Lower leg skin (tissue), 4 donors: ENCODE data around the gene BCAS4. TPM values are rescaled to one million over a fixed set of nuclear protein-coding genes. Genes with fewer than 3 reads are reported as not detected.
"Not testable (repeated sequence)": the region's sequence is repeated elsewhere in the genome, so short reads cannot be mapped to it uniquely, and the experiment has no call there.

ENCODE experiments used
- DNase-seq, 2 donors: peaks; one replicate each; pipeline ENCODE4 v3.0.0-alpha.2; 2019; ENCODE audit warnings: low spot score in 2 of 2
- H3K4me3 ChIP-seq: fragments of 200-600 bp; sonication (generic); 2 replicates; pipeline ENCODE4 v1.5.1; 2017; ENCODE audit warnings: mild to moderate bottlenecking, low read depth; ENCODE audit not compliant: poor library complexity, severe bottlenecking
- CTCF ChIP-seq, 3 donors: fragments of 450-650 bp; IDR thresholded peaks; one replicate each; pipeline ENCODE4 v1.5.1; 2016; ENCODE audit warnings: antibody characterized with exemption in 3 of 3, mild to moderate bottlenecking in 3 of 3, moderate library complexity in 2 of 3
- POLR2A ChIP-seq, 2 donors: fragments of 450-650 bp; IDR thresholded peaks; one replicate each; pipeline ENCODE4 v1.6.1; 2016 to 2017; ENCODE audit warnings: antibody characterized with exemption in 2 of 2, mild to moderate bottlenecking in 1 of 2, moderate library complexity in 1 of 2
- WGBS, 2 donors: methylation state at CpG; one replicate each; pipeline ENCODE4 v1.1.5; 2018; 5-methylcytosine and 5-hydroxymethylcytosine counted together
- intact Hi-C: fragments of 100-400 bp; cut with DNase I; formaldehyde crosslinking; loops from one replicate; pipeline ENCODE4 v1.15.0; 2023; ENCODE audit warnings: low total_unique reads
- total RNA-seq, 4 donors: library from RNA; depleted of rRNA; stranded (reverse); fragments of >200 nt; gene quantifications; one replicate each; pipeline ENCODE4 v1.1.0, GENCODE V29; 2016

BCAS4 gene
- total RNA-seq, 4 donors from 2014 or later, result 1.3 to 7.7 (median 3.5) TPM

- peak in 1 of 2 donors; percentile 79 for DNase-seq
- no peak for TF ChIP-seq CTCF (IDR thresholded peaks at IDR 0.05)
- no peak for TF ChIP-seq POLR2A (IDR thresholded peaks at IDR 0.05)
- intact Hi-C loops, result no loop called here
- H3K4me3 ChIP-seq, result no peak overlapping the region
- 62 to 64% methylated on average over 5 of the region's 5 CpGs for WGBS, 2 donors
These were observed 22.3 kb upstream of the BCAS4 start for GRCh38 chr20:50772420-50773185.

GRCh38 chr20:50774515-50774914, 20.3 kb upstream of the BCAS4 start:
- TF ChIP-seq CTCF (IDR thresholded peaks at IDR 0.05) (no peak), POLR2A (IDR thresholded peaks at IDR 0.05) (no peak)
- no peak overlapping the region for H3K4me3 ChIP-seq
- DNase-seq, result peak in 1 of 2 donors; percentile 10
- 73 to 83% methylated on average over 3 of the region's 3 CpGs for WGBS, 2 donors
- intact Hi-C loops, result no loop called here

- peak in 1 of 2 donors; percentile 31 for DNase-seq
- WGBS, 2 donors, result 73% methylated on average over 8 of the region's 8 CpGs
- no peak for TF ChIP-seq POLR2A (IDR thresholded peaks at IDR 0.05)
- TF ChIP-seq CTCF (IDR thresholded peaks at IDR 0.05), result no peak
- H3K4me3 ChIP-seq, result no peak overlapping the region
- intact Hi-C loops, result no loop called here
These were observed 18.6 kb upstream of the BCAS4 start for GRCh38 chr20:50776122-50776817.

GRCh38 chr20:50777373-50777772, 17.5 kb upstream of the BCAS4 start:
- WGBS, 2 donors, result 61 to 71% methylated on average over 2 of the region's 2 CpGs
- intact Hi-C loops, result no loop called here
- TF ChIP-seq POLR2A (IDR thresholded peaks at IDR 0.05) (no peak), CTCF (IDR thresholded peaks at IDR 0.05) (no peak)
- DNase-seq, result no peak
- H3K4me3 ChIP-seq, result no peak overlapping the region

- intact Hi-C loops, DNase-seq, H3K4me3 ChIP-seq: not testable (repeated sequence)
- WGBS, 2 donors, result 91 to 98% methylated on average over 8 of the region's 8 CpGs
These were observed 15.9 kb upstream of the BCAS4 start for GRCh38 chr20:50778994-50779393.

GRCh38 chr20:50783390-50783789, 11.5 kb upstream of the BCAS4 start:
- intact Hi-C loops, result no loop called here
- no peak for DNase-seq
- H3K4me3 ChIP-seq, result no peak overlapping the region
- TF ChIP-seq POLR2A (IDR thresholded peaks at IDR 0.05) (no peak), CTCF (IDR thresholded peaks at IDR 0.05) (no peak)
- WGBS, 2 donors, result 91 to 92% methylated on average over 2 of the region's 2 CpGs
